HepG2 (cell line): ENCODE measurements around the gene MAP1LC3A. TPM values are rescaled to one million over a fixed set of nuclear protein-coding genes. Genes with fewer than 3 reads are reported as not detected.

Source experiments
- CBFB ChIP-seq: sonication (generic); formaldehyde crosslinking; IDR thresholded peaks from 2 replicates; pipeline ENCODE4 v1.4.0; 2020; ENCODE audit warnings: missing genetic modification reagents
- CHD2 ChIP-seq: IDR thresholded peaks from 2 replicates; pipeline ENCODE4 v1.6.1; 2011; ENCODE audit warnings: low read depth, low read length, improper control_type of control experiment
- DMAP1 ChIP-seq: IDR thresholded peaks from 2 replicates; pipeline ENCODE4 v1.6.1; 2016
- ELK4 ChIP-seq: sonication (generic); formaldehyde crosslinking; IDR thresholded peaks from 2 replicates; pipeline ENCODE4 v1.9.0; 2021; ENCODE audit warnings: missing genetic modification reagents, borderline replicate concordance
- GMEB2 ChIP-seq: IDR thresholded peaks from 2 replicates; pipeline ENCODE4 v1.6.1; 2016; ENCODE audit warnings: missing biosample characterization, missing genetic modification reagents, low read depth
- NKX3-1 ChIP-seq: sonication (generic); formaldehyde crosslinking; IDR thresholded peaks from 2 replicates; pipeline ENCODE4 v1.5.0; 2020; ENCODE audit warnings: missing genetic modification reagents
- PAX8 ChIP-seq: sonication (generic); formaldehyde crosslinking; IDR thresholded peaks from 2 replicates; pipeline ENCODE4 v1.8.0; 2022; ENCODE audit warnings: mild to moderate bottlenecking, missing genetic modification reagents, borderline replicate concordance
- PPARG ChIP-seq: conservative IDR thresholded peaks from 2 replicates; pipeline ENCODE4 v1.6.1; 2016; ENCODE audit warnings: missing biosample characterization, missing genetic modification reagents
- SOX13 ChIP-seq, 3 experiments: fragments of 450-650 bp in 1 of 3; sonication (generic) in 1 of 3; formaldehyde crosslinking in 1 of 3; IDR thresholded peaks in 2 of 3; conservative IDR thresholded peaks in 1 of 3; 2 replicates each; pipeline versions ENCODE4 v1.5.0 to v1.6.1; 2016 to 2020; ENCODE audit warnings: antibody characterized with exemption in 1 of 3, mild to moderate bottlenecking in 1 of 3, missing compliant biosample characterization in 1 of 3, missing genetic modification reagents in 1 of 3, moderate library complexity in 1 of 3
- SYNCRIP ChIP-seq: fragments of 200-400 bp; formaldehyde crosslinking; IDR thresholded peaks from 2 replicates; pipeline ENCODE4 v1.6.1; 2018; ENCODE audit warnings: mild to moderate bottlenecking, low read depth, low read length; ENCODE audit not compliant: insufficient read depth
- ZKSCAN8 ChIP-seq: IDR thresholded peaks from 2 replicates; pipeline ENCODE4 v1.6.1; 2016; ENCODE audit warnings: borderline replicate concordance, missing genetic modification reagents, missing compliant biosample characterization
- ZNF30 ChIP-seq: sonication (generic); formaldehyde crosslinking; IDR thresholded peaks from 2 replicates; pipeline ENCODE4 v1.5.0; 2020; ENCODE audit warnings: mild to moderate bottlenecking, missing genetic modification reagents
- ZNF318 ChIP-seq: sonication (generic); formaldehyde crosslinking; IDR thresholded peaks from 2 replicates; pipeline ENCODE4 v1.4.0; 2020; ENCODE audit warnings: mild to moderate bottlenecking, missing genetic modification reagents
- ZNF343 ChIP-seq: sonication (generic); formaldehyde crosslinking; IDR thresholded peaks from 2 replicates; pipeline ENCODE4 v1.4.0; 2020; ENCODE audit warnings: mild to moderate bottlenecking, missing genetic modification reagents
- ZNF644 ChIP-seq: IDR thresholded peaks from 2 replicates; pipeline ENCODE4 v1.6.1; 2016; ENCODE audit warnings: low read depth
- ZNF781 ChIP-seq: sonication (generic); formaldehyde crosslinking; IDR thresholded peaks from 2 replicates; pipeline ENCODE4 v1.5.1; 2020; ENCODE audit warnings: borderline replicate concordance, mild to moderate bottlenecking, missing genetic modification reagents; ENCODE audit errors: not compliant biosample characterization
- polyA plus RNA-seq, 8 experiments: library from polyadenylated mRNA; depleted of rRNA in 3 of 8; stranded (reverse) in 7 of 8; unstranded in 1 of 8; fragments of >200 nt; fragmentation: Illumina TruSeq in 4 of 8; extraction: Trizol in 4 of 8; gene quantifications; 2 replicates each; pipeline versions ENCODE4 v1.2.1 to v1.2.3, GENCODE V29; 2011 to 2016; ENCODE audit warnings: low read depth in 4 of 8, missing spikeins in 1 of 8, mixed read lengths in 1 of 8; ENCODE audit not compliant: insufficient read depth in 1 of 8
- total RNA-seq, 5 experiments: library from RNA; depleted of rRNA; stranded (reverse); fragments of >200 nt; fragmentation: Illumina TruSeq; extraction: Trizol; gene quantifications; 2 replicates each; pipeline ENCODE4 v1.2.3, GENCODE V29; 2016; ENCODE audit warnings: low read depth in 1 of 5

MAP1LC3A gene
- total and polyA plus RNA-seq, 2 of the 13 experiments (the other 11 are each of a cell fraction or from before 2014, with no cell fraction given) = not detected

- TF ChIP-seq ZNF318 (CRISPR knock-in tag) (no peak; the same call in 1 of the 2 replicates), ZNF30 (CRISPR knock-in tag) (no peak; the same call in 1 of the 2 replicates), ZNF644 (CRISPR knock-in tag) (no peak), ZNF343 (CRISPR knock-in tag) (0 out of 2 replicates have a peak, but pooled peaks have one; percentile 26), SOX13 (IDR thresholded peaks at IDR 0.05) (0 out of 2 replicates have a peak, but pooled peaks have one; percentile 35), SOX13 (CRISPR knock-in tag; conservative IDR thresholded peaks at IDR 0.05 in 1 of 2, IDR thresholded peaks at IDR 0.05 in 1 of 2) (peak in 1 of 2 experiments; percentile 47; a peak in 2 of 4 replicates), CHD2 (0 out of 2 replicates have a peak, but pooled peaks have one; percentile 25), GMEB2 (0 out of 2 replicates have a peak, but pooled peaks have one; percentile 25), SYNCRIP (no peak), ZKSCAN8 (CRISPR knock-in tag) (peak; percentile 82), ZNF781 (CRISPR knock-in tag) (peak; percentile 96), NKX3-1 (peak; percentile 53; the same call in 1 of the 2 replicates), PPARG (peak; percentile 72; the same call in 1 of the 2 replicates), CBFB (CRISPR knock-in tag) (peak; percentile 88), DMAP1 (CRISPR knock-in tag) (peak; percentile 97), PAX8 (no peak), ELK4 (CRISPR knock-in tag) (peak; percentile 57; the same call in 1 of the 2 replicates)
These were observed 42.0 kb upstream of the MAP1LC3A start, which contains the start of gene DYNLRB1 (continued) for GRCh38 chr20:34516247-34517113.
